ENCODE measurements around the gene XPO6.

XPO6 gene

DNA sequence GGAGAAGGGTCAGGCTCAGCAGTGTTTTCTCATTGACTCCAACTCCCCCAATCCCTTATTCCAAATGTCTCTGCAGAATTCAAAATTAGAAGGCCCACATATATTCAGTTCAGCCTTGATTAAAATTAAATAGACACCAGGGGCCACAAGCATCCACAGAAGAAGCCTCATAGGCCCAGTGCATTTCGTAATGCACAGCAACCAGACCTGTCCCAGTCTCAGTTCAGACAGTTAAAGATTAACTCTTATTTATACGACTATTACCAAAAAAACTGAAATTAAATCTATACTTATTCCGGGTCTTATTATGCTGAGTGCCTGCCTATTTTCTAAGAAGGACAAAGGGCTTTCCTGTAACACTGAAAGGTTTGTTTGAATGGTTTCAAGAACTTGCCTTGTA, 106.5 kb downstream of the XPO6 start:
- no peaks in the 10 kb centered on the region for H3K27me3 ChIP-seq (ENCODE audit: insufficient read depth, low read length)
- H2AFZ ChIP-seq (ENCODE audit: low read depth, low read length): no peak overlapping the region
- no peak overlapping the region for H3K4me3 ChIP-seq (ENCODE audit: low read length)
- H3K9me3 ChIP-seq (ENCODE audit: low read length): no peaks in the 10 kb centered on the region
- H3K36me3 ChIP-seq (ENCODE audit: insufficient read depth, low read length): peaks cover 93% of the 10 kb centered on the region
- no peaks in the 10 kb centered on the region for H3K4me1 ChIP-seq (ENCODE audit: insufficient read depth, low read length)

DNA sequence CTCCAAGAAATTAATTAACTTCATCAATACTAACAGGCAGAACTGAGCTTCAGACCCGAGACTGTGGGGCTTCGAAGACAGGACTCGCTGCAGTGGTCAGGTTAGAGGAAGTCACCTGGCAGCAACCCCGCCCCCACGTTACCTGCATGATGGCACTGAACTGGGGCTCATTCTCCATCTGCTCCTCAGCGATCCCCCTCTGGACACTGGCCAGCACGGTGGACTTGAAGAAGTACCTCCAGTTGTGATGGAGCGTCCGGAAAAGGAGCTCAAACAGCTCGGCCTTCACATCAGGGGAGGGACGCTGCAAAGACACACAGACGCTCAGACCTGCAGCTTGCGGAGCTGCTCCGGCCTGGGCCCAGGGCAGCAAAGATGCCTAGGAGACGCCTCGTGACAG, 107.4 kb downstream of the XPO6 start:
- Histone ChIP-seq H2AFZ (ENCODE audit: low read depth, low read length) (no peak overlapping the region), H3K4me3 (ENCODE audit: low read length) (no peak overlapping the region), H3K36me3 (ENCODE audit: insufficient read depth, low read length) (peaks cover 92% of the 10 kb centered on the region), H3K9me3 (ENCODE audit: low read length) (no peaks in the 10 kb centered on the region), H3K27me3 (ENCODE audit: insufficient read depth, low read length) (no peaks in the 10 kb centered on the region), H3K4me1 (ENCODE audit: insufficient read depth, low read length) (no peaks in the 10 kb centered on the region)

DNA sequence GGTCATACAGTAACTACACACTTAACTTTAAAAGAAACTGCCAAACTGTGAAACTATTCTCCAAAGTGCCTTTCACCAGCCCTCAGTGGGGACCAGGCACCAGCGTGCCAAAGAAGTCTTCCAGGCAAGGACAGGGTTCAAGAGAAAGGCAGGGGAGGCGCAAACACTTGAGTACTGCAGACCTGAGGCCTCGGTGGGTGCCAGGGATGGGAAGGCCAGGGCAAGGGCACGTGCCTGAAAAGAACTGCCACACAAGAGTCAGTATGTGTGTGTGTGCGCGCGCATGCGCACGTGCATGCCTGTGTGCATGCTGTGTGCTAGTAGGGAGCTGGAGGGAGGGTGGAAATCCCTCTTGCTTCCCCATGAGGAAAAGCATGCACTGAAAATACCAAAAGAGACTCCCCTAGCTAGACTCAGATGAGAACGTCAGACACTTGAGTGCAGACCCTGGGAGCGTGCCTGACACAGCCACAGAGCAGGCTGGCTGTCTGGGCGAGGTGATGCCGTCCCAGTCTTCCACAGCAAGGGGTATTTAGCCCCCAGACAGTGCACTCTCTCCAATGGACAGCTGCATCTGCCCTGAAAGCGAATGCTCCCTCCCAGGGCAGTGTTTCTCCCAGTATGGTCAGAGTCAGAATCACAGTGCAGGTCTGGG, 108.1 kb downstream of the XPO6 start:
- Histone ChIP-seq H3K9me3 (ENCODE audit: low read length) (no peaks in the 10 kb centered on the region), H3K4me1 (ENCODE audit: insufficient read depth, low read length) (no peaks in the 10 kb centered on the region), H2AFZ (ENCODE audit: low read depth, low read length) (no peak overlapping the region), H3K36me3 (ENCODE audit: insufficient read depth, low read length) (peaks cover 92% of the 10 kb centered on the region), H3K27me3 (ENCODE audit: insufficient read depth, low read length) (no peaks in the 10 kb centered on the region), H3K4me3 (ENCODE audit: low read length) (no peak overlapping the region)

DNA sequence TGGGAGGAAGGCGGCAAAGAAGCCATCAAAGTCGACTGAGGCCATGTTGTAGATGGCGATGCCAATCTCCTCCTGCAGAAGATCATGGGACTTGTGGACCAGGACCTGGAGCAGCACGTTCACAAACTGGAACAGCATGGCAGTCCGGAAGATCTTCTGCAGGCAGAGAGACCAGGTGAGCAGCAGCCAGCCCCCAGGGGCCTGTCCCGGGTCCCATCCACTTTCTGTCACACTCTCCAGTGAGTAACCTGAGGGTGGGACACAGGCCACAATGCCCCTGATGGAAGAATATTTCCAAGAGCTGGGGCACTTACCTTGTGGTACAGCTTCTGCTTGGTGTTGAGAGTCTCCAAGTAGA, 110.3 kb downstream of the XPO6 start:
- no peaks in the 10 kb centered on the region for H3K27me3 ChIP-seq (ENCODE audit: insufficient read depth, low read length)
- peaks cover 91% of the 10 kb centered on the region for H3K36me3 ChIP-seq (ENCODE audit: insufficient read depth, low read length)
- no peak overlapping the region for H3K4me3 ChIP-seq (ENCODE audit: low read length)
- H3K4me1 ChIP-seq (ENCODE audit: insufficient read depth, low read length): no peaks in the 10 kb centered on the region
- no peak overlapping the region for H2AFZ ChIP-seq (ENCODE audit: low read depth, low read length)
- no peaks in the 10 kb centered on the region for H3K9me3 ChIP-seq (ENCODE audit: low read length)

DNA sequence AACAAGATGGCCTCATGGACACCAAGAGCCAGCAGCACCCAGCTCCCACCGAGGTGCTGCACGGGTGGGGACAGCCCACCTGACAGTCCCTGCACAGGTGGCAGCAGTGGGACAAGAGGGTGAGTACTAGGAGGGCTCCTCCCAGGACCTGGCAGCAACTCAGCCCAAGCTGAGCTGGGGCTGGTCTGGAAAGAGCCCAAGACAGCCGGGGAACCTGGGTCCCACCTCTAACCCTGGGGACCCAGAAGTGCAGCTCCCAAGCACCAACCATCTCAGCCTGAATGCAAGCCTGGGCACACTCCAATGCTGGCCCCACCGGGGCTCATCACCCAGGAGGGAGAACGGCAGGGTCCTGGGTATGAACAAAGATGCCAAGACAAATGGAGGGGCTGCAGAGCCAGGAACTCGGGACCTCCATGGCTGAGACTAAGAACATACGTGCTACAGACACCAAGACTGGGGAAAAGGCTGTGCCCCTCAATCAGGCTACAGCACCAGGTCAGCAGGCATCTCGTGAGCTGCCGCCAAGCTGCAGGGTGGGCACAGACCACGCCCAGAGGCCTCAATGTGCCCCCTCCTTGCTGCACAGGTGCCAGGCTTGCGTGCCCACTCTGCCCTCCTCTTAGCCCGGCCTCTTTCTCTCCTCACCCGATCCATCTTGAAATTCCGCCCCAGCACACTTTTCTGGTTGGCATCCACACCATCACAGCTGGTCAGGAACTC, 110.8 kb downstream of the XPO6 start:
- no peak overlapping the region for H2AFZ ChIP-seq (ENCODE audit: low read depth, low read length)
- no peaks in the 10 kb centered on the region for H3K4me1 ChIP-seq (ENCODE audit: insufficient read depth, low read length)
- H3K36me3 ChIP-seq (ENCODE audit: insufficient read depth, low read length): peaks cover 88% of the 10 kb centered on the region
- no peaks in the 10 kb centered on the region for H3K27me3 ChIP-seq (ENCODE audit: insufficient read depth, low read length)
- H3K9me3 ChIP-seq (ENCODE audit: low read length): no peaks in the 10 kb centered on the region
- H3K4me3 ChIP-seq (ENCODE audit: low read length): no peak overlapping the region

DNA sequence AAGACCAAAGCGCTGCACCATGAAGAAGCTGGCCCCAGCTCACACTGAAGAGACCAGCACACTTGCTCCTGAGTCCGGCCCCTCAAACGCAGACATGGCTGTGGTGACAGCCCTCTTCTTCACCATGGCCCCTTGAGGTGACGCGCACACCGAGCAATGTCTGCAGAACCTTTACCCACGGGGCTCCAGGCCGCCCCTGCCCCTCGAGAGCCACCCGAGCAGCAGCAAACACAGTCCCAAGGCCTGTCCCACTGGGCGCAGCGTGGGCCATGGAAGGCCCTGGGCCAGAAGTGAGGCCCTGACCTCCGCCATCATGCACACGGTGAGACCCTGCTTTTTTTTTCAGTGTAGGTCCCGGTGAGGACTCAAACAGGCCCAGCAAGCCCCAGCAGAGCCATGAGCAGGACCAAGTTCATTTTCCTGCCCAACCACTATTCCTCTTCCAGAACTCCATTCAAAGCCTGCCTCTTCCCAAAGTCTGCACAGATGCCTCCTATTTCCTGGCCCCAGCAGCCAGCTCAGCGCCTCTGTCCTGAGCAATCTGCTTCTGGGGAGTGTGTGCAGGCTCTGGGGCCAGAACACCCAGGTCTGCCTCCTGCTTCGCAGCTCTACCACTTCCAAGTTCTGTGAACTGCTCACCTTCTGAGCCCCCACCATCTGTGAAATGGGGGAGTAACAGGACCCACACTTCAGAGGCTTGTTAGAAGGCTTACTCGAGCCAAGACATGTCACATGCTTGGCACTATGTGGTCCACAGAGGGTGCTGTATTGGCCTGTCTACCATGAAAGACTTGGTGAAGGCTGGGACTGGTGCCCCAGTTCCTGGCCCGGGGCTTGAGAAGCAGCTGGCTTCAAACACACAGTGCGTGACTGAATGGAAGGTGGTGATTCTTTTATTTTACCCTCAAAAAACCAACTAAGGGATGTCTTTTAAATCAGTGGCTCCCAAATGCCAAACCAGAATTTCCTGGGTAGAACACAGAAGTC, 112.5 kb downstream of the XPO6 start:
- Histone ChIP-seq H2AFZ (ENCODE audit: low read depth, low read length) (no peak overlapping the region), H3K9me3 (ENCODE audit: low read length) (no peaks in the 10 kb centered on the region), H3K36me3 (ENCODE audit: insufficient read depth, low read length) (peaks cover 71% of the 10 kb centered on the region), H3K4me3 (ENCODE audit: low read length) (no peak overlapping the region), H3K27me3 (ENCODE audit: insufficient read depth, low read length) (no peaks in the 10 kb centered on the region), H3K4me1 (ENCODE audit: insufficient read depth, low read length) (no peaks in the 10 kb centered on the region)

DNA sequence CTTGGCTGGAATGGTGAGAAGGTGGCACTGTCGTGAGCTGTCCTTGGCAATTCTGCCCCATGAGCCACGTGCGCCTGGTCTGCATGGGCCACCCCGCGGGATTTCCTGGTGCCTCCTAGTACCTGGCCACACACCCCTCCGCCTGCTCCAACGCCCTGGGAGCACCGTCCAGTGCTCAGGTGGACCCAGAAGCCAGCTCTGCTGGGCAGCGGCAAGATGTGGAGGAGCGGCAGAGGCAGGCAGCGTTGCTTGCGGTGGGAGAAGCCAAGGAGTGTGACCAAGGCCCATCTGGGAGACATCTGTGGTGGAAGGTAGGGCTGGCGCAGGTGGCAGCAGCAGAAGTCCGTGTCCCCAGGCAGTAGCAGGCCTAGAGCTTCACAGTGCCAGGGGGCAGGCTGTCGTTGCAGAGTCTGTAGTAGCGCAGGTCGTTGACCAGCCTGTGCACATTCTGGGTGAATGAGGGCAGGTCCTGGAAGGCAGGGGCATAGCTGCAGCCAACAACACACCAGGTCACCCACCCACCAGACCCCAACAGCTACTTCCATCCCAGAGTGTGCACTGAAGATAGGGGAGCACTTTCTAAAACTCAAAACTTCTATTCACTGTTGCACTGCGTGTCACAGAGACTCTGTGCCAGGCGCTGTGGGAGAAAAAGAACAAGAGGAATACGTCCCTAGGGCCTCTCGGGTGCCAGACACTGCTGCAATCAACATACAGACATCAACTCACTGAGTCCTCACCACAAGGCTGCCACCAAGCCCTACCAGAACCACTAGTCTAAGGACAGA, 113.4 kb downstream of the XPO6 start:
- H3K4me1 ChIP-seq (ENCODE audit: insufficient read depth, low read length): no peaks in the 10 kb centered on the region
- no peak overlapping the region for H3K4me3 ChIP-seq (ENCODE audit: low read length)
- H3K27me3 ChIP-seq (ENCODE audit: insufficient read depth, low read length): no peaks in the 10 kb centered on the region
- H3K9me3 ChIP-seq (ENCODE audit: low read length): no peaks in the 10 kb centered on the region
- no peak overlapping the region for H2AFZ ChIP-seq (ENCODE audit: low read depth, low read length)
- H3K36me3 ChIP-seq (ENCODE audit: insufficient read depth, low read length): peaks cover 62% of the 10 kb centered on the region

DNA sequence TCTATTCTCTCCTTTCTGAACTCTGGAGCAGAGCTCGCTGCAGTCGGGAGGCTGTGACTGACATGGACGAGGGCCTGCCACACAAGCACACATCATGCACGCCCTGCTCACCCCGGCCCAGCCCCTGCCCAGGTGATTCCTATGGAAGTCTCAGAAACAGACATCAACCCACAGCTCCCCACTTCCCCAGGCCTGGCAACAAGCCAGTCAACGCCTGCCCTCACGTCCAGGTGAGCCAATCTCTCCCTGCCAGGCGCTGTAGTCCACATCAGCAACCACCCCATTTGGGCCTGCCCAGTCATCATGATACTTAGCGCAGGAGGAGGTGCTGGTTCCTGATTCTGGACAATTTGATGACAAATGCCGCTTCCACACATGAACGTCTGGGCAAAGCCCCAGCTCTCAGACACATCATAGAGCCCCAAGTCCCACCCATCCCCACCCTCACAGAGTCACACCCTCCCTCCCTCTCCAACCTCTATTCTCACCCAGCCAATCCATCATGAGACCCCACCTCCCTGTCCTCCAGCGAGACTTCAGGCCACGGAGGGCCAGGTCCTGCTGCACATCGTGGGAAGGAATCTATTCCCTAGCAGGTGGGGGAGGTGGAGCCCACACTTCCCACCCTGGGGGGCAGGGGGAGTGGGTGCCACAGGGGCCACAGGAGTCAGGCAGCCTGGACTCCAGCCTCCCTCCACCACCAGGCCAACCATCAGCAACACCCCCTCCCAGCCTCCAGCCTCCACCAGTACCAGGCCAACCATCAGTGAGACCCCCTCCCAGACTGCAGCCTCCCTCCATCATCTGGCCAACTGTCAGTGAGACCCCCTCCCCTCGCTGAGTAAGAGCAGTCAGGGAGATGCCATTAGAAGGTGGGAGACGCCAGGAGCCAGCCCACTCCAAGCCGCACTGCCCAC, 114.5 kb downstream of the XPO6 start:
- Histone ChIP-seq H3K4me3 (ENCODE audit: low read length) (no peak overlapping the region), H3K4me1 (ENCODE audit: insufficient read depth, low read length) (no peaks in the 10 kb centered on the region), H3K36me3 (ENCODE audit: insufficient read depth, low read length) (peaks cover 54% of the 10 kb centered on the region), H3K27me3 (ENCODE audit: insufficient read depth, low read length) (no peaks in the 10 kb centered on the region), H2AFZ (ENCODE audit: low read depth, low read length) (no peak overlapping the region), H3K9me3 (ENCODE audit: low read length) (no peaks in the 10 kb centered on the region)

DNA sequence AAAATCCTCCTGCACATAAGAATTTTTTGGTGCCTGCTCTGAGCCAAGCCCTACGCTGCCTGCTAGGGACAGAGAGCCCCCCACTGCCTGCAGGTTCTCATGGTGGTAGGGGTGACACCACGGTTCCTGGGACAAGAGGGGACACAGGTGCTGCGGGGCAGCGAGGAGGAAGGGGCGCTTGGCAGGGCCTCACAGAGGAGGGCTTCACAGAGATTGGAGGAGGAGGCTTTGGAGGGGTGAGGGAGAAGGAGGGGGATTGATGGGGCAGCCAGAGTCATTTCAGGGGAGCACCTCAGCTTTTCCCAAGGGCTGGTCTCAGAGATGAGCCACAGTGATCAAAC, 118.4 kb downstream of the XPO6 start:
- H3K4me3 ChIP-seq (ENCODE audit: low read length): no peak overlapping the region
- H2AFZ ChIP-seq (ENCODE audit: low read depth, low read length): no peak overlapping the region
- H3K9me3 ChIP-seq (ENCODE audit: low read length): no peaks in the 10 kb centered on the region
- H3K4me1 ChIP-seq (ENCODE audit: insufficient read depth, low read length): no peaks in the 10 kb centered on the region
- H3K36me3 ChIP-seq (ENCODE audit: insufficient read depth, low read length): peaks cover 19% of the 10 kb centered on the region
- H3K27me3 ChIP-seq (ENCODE audit: insufficient read depth, low read length): no peaks in the 10 kb centered on the region

DNA sequence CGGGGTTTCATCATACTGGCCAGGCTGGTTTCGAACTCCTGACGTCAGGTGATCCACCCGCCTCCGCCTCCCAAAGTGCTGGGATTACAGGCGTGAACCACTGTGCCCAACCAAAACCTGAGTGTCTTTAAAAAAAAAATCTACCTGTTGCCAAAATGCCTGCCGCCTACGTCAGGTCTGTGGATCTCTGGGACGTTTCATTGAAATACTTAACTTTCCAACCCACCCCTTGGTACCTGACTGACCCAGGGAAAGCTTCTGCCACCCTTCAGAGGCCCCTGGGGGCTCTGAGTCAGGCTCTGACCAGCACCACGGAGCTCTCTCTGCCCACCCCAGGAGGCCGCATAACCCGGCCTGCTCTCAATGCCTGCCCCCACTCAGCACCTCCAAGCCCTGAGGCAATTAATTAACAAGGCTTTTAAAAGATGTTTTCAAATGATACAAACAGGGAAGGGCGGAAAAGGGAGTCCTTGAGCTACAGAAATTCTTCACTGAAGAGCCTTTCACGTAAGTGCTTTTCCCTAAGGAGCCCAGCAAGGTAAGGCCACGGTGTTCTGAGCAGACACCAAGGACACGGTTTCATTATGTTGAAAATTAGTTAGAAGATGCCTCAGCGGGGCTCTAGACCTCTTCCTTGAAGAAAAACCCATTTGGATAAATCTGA, 118.9 kb downstream of the XPO6 start:
- Histone ChIP-seq H3K4me1 (ENCODE audit: insufficient read depth, low read length) (no peaks in the 10 kb centered on the region), H3K4me3 (ENCODE audit: low read length) (no peak overlapping the region), H2AFZ (ENCODE audit: low read depth, low read length) (no peak overlapping the region), H3K9me3 (ENCODE audit: low read length) (no peaks in the 10 kb centered on the region), H3K36me3 (ENCODE audit: insufficient read depth, low read length) (peaks cover 14% of the 10 kb centered on the region), H3K27me3 (ENCODE audit: insufficient read depth, low read length) (no peaks in the 10 kb centered on the region)

DNA sequence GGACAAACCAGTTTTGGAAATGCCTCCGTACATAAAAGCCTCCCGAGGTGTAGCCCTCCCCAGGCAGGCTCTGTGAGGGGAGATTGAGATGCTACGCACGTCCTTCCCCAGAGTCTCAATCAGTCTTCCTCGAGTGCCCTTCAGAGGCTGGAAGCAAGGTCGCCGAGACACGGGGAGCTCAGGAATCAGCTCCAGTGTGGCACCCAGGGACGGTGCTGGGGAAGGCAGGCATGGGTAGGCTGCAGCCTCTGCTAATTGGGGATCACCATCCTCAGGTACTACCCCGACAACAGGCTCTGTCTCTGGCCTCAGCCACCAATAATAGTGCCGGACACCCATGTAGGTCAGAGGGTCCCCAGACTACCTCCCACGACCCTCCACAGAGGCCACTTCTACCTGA, 120.1 kb downstream of the XPO6 start:
- Histone ChIP-seq H3K9me3 (ENCODE audit: low read length) (no peaks in the 10 kb centered on the region), H3K4me3 (ENCODE audit: low read length) (no peak overlapping the region), H3K4me1 (ENCODE audit: insufficient read depth, low read length) (no peaks in the 10 kb centered on the region), H3K36me3 (ENCODE audit: insufficient read depth, low read length) (peaks cover 4% of the 10 kb centered on the region), H3K27me3 (ENCODE audit: insufficient read depth, low read length) (no peaks in the 10 kb centered on the region), H2AFZ (ENCODE audit: low read depth, low read length) (no peak overlapping the region)
